Right lobe of liver (tissue), 6 donors: Measurements from ENCODE around the gene DDX51. TPM values are rescaled to one million over a fixed set of nuclear protein-coding genes. Genes with fewer than 3 reads are reported as not detected.

Source experiments
- ATAC-seq, 4 donors: fragments of 200-7000 bp; cut with Tn5 transposase; one replicate each; pipeline ENCODE4 v1.9.1; 2020; ENCODE audit warnings: mild to moderate bottlenecking in 4 of 4, moderate library complexity in 4 of 4
- DNase-seq, 3 donors: peaks; one replicate each; pipeline ENCODE4 v3.0.0-alpha.2; 2020
- H3K27ac ChIP-seq, 3 donors: fragments of 200-600 bp; one replicate each; pipeline ENCODE4 v1.8.0; 2022
- H3K27me3 ChIP-seq, 2 donors: fragments of 200-600 bp; one replicate each; pipeline ENCODE4 v1.8.0; 2022
- H3K36me3 ChIP-seq, 4 donors: fragments of 200-600 bp; sonication (generic) in 1 of 4; one replicate each; pipeline versions ENCODE4 v1.5.1 to v1.8.0; 2017 to 2022; ENCODE audit warnings: control low read depth in 1 of 4
- H3K4me1 ChIP-seq, 4 donors: fragments of 200-600 bp; sonication (generic) in 1 of 4; one replicate each; pipeline versions ENCODE4 v1.5.1 to v1.8.0; 2017 to 2022; ENCODE audit warnings: control low read depth in 1 of 4
- H3K4me3 ChIP-seq, 3 donors: fragments of 200-600 bp; one replicate each; pipeline ENCODE4 v1.8.0; 2022
- H3K9me3 ChIP-seq, 4 donors: fragments of 200-600 bp; sonication (generic) in 1 of 4; one replicate each; pipeline versions ENCODE4 v1.5.1 to v1.8.0; 2017 to 2022; ENCODE audit warnings: control low read depth in 1 of 4
- CTCF ChIP-seq, 4 donors: fragments of 200-600 bp in 3 of 4; fragments of 450-650 bp in 1 of 4; IDR thresholded peaks; one replicate each; pipeline versions ENCODE4 v1.5.1 to v1.8.0; 2016 to 2022; ENCODE audit warnings: antibody characterized with exemption in 4 of 4, mild to moderate bottlenecking in 2 of 4
- POLR2A ChIP-seq: fragments of 450-650 bp; IDR thresholded peaks from one replicate; pipeline ENCODE4 v1.6.1; 2017; ENCODE audit warnings: antibody characterized with exemption, mild to moderate bottlenecking
- WGBS: methylation state at CpG from one replicate; pipeline ENCODE4 v1.1.6; 2018; ENCODE audit warnings: low coverage, low lambda C conversion rate; ENCODE audit not compliant: insufficient coverage; ENCODE audit errors: missing lambda C conversion rate; 5-methylcytosine and 5-hydroxymethylcytosine counted together
- intact Hi-C, 2 donors: fragments of 100-400 bp; cut with DNase I; formaldehyde crosslinking; loops; one replicate each; pipeline versions ENCODE4 v1.11.2 to v1.14.1; 2022
- total RNA-seq, 6 experiments: library from RNA; depleted of rRNA in 2 of 6; stranded (reverse); fragments of >200 nt in 2 of 6; fragmentation: NEBNext Ultra II Directional in 3 of 6; extraction: Animal tissue kit (Norgen Biotek cat#: 25700) in 3 of 6; gene quantifications; one replicate each; pipeline versions ENCODE4 v1.1.0 to v1.2.4, GENCODE V29; 2016 to 2023
- donor health status: DM: no; HTN: yes; CAD: no.
- donor health status: DM: no; HTN: no; CAD: no.
- donor health status: DM: no; HTN: no; CAD: no.
- donor health status: DM: no; HTN: yes; CAD: no.
- donor health status: DM: no; HTN: yes; CAD: no.

The DDX51 gene
- total RNA-seq, 6 experiments from 2014 or later, result 4.2 to 9.0 (median 5.2) TPM

GRCh38 chr12:132182711-132183365, 38.7 kb upstream of the DDX51 start:
- 58% methylated on average over 4 of the region's 10 CpGs for WGBS
- TF ChIP-seq CTCF (IDR thresholded peaks at IDR 0.05), result no peak
- TF ChIP-seq POLR2A, result no peak
- intact Hi-C loops, result no loop called here

DNA sequence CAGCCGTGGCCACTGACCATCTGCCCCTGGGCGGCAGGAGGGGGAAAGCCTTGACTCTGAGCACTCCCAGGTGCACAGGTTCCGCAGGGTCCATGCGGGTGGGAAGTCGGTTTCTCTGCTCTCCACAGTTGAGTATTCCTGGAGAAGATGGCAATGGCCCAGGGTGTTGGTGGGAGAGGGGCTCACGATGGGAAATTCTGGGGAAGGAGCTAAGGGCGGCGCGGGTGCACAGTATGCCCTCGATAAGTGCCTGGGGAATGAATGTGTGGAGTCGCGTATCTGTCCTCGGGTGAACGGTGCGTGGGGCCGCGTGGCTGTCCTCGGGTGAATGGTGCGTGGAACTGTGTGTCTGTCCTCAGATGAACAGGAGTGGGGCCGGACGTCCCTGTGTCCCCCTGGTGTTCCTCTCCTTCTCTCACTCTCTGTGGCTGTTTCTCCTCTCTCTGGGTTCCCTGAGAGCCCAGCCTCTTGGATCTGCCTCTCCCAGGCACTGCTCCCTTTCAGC, 38.1 kb upstream of the DDX51 start:
- WGBS, result 85% methylated on average over 9 of the region's 21 CpGs
- Histone ChIP-seq H3K27me3 (no peaks in the 10 kb centered on the region), H3K9me3 (no peaks in the 10 kb centered on the region), H3K4me3 (no peak overlapping the region), H3K36me3 (no peaks in the 10 kb centered on the region), H3K27ac (no peak overlapping the region), H3K4me1 (no peaks in the 10 kb centered on the region)
- TF ChIP-seq CTCF (IDR thresholded peaks at IDR 0.05), result no peak
- TF ChIP-seq POLR2A, result no peak
- DNase-seq, result no peak
- ATAC-seq, result no peak
- intact Hi-C loops, result no loop called here

More at GRCh38 chr12:132182711-132183365, 38.7 kb upstream of the DDX51 start:
- DNase-seq (no peak), ATAC-seq (no peak)
- Histone ChIP-seq H3K36me3 (no peaks in the 10 kb centered on the region), H3K9me3 (no peaks in the 10 kb centered on the region), H3K4me1 (no peaks in the 10 kb centered on the region), H3K27ac (no peak overlapping the region), H3K4me3 (no peak overlapping the region), H3K27me3 (no peaks in the 10 kb centered on the region)

DNA sequence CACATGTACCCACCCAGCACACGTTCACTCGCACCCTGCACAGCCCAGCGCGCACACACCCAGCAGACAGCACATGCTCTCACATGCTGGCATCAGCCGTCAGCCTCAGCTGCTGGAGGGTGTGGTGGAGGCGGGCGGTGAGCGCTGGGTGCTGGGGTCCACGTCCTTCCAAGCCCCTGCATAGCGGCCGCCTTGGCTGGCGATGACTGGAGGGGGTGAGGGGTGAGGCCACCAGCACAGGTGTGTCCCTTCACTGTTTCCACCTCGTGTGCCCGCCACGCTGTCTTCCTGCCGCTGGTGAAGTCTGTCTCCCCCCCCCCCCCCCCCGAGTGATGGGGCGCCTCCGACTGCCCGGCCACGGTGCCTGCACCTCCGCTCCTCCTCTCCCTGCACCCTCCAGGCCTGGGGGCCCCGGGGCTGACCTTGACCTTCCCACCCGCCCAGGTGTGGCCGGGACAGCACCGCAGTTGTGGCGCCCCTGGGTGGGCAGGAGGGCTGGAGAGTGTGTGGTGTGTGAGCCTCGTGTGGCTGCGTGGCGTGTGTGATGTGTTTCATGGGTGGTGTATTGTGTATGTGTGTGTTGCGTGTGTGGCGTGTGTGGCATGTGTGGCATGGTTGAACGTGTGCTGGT, 37.6 kb upstream of the DDX51 start:
- intact Hi-C loops, result no loop called here
- DNase-seq, result no peak

More for the DNA sequence above, 37.6 kb upstream of the DDX51 start:
- TF ChIP-seq CTCF (IDR thresholded peaks at IDR 0.05), result no peak
- no peak for TF ChIP-seq POLR2A
- Histone ChIP-seq H3K27me3 (no peaks in the 10 kb centered on the region), H3K4me3 (no peak overlapping the region), H3K36me3 (no peaks in the 10 kb centered on the region), H3K27ac (no peak overlapping the region), H3K9me3 (no peaks in the 10 kb centered on the region), H3K4me1 (no peaks in the 10 kb centered on the region)
- no peak for ATAC-seq
- 77% methylated on average over 10 of the region's 33 CpGs for WGBS
